ENCODE results near the gene ATP1A2.

- no peak for TF ChIP-seq ATF3 (IDR thresholded peaks at IDR 0.05; ENCODE audit: insufficient read depth, low read depth, low read length)
- TF ChIP-seq MAX (IDR thresholded peaks at IDR 0.05) = no peak
- no peak for TF ChIP-seq KDM1A (IDR thresholded peaks at IDR 0.05; ENCODE audit: borderline replicate concordance, low read length)
- TF ChIP-seq POLR2A (IDR thresholded peaks at IDR 0.05; ENCODE audit: control extremely low read depth in 1 of 2, low read depth in 2 of 2, low read length in 2 of 2) = no peak
- no peak for TF ChIP-seq EP300 (IDR thresholded peaks at IDR 0.05; ENCODE audit: borderline replicate concordance in 1 of 2, low read depth in 2 of 2, low read length in 2 of 2)
- no peak for TF ChIP-seq CTCF (IDR thresholded peaks at IDR 0.05; ENCODE audit: control extremely low read depth in 1 of 3, insufficient read depth in 1 of 3, low read depth in 1 of 3, low read length in 3 of 3)
- TF ChIP-seq KDM4A (IDR thresholded peaks at IDR 0.05; ENCODE audit: low read depth, low read length, severe bottlenecking) = no peak
- TF ChIP-seq HDAC2 (IDR thresholded peaks at IDR 0.05; ENCODE audit: borderline replicate concordance in 1 of 2, low read depth in 2 of 2, low read length in 2 of 2) = no peak
- no peak for TF ChIP-seq GTF2F1 (IDR thresholded peaks at IDR 0.05; ENCODE audit: borderline replicate concordance, low read depth, low read length)
- TF ChIP-seq CHD2 (IDR thresholded peaks at IDR 0.05; ENCODE audit: low read length) = no peak
Measured at GRCh38 chr1:160131803-160132565, 16.4 kb downstream of the ATP1A2 start.
